Activated CD8-positive, alpha-beta T cell treated with anti-CD3 and anti-CD28 coated beads for 36 hours (primary cell): ENCODE data around the gene FOXL3. TPM values are rescaled to one million over a fixed set of nuclear protein-coding genes. Genes with fewer than 3 reads are reported as not detected.

Experiments
- ATAC-seq: fragments of 200-7000 bp; cut with Tn5 transposase; one replicate; pipeline ENCODE4 v1.10.0; 2021; ENCODE audit warnings: mild to moderate bottlenecking, moderate library complexity
- CTCF ChIA-PET: fragments of 350-600 bp; sonication (Branson Sonifier 250); formaldehyde crosslinking; loops from one replicate; lab custom pipeline; 2021; ENCODE audit warnings: antibody characterized with exemption; lab: Charles Lee
- POLR2A ChIA-PET: fragments of 350-600 bp; sonication (Branson Sonifier 250); formaldehyde crosslinking; loops from one replicate; lab custom pipeline; 2021; ENCODE audit warnings: antibody characterized with exemption; lab: Charles Lee
- DNase-seq: peaks from one replicate; pipeline ENCODE4 v3.0.0-alpha.2; 2020
- H3K27ac Mint-ChIP-seq: one replicate; pipeline ENCODE4 v1.8.0; 2021; ENCODE audit warnings: mild to moderate bottlenecking, mixed read lengths
- H3K27me3 Mint-ChIP-seq: one replicate; pipeline ENCODE4 v1.8.0; 2021; ENCODE audit warnings: mixed read lengths
- H3K36me3 Mint-ChIP-seq: one replicate; pipeline ENCODE4 v1.8.0; 2021; ENCODE audit warnings: low read depth, mixed read lengths
- H3K4me1 Mint-ChIP-seq: one replicate; pipeline ENCODE4 v1.8.0; 2021; ENCODE audit warnings: low read depth, mixed read lengths
- H3K4me3 Mint-ChIP-seq: one replicate; pipeline ENCODE4 v1.8.0; 2021; ENCODE audit warnings: mild to moderate bottlenecking, moderate library complexity, mixed read lengths
- H3K9me3 Mint-ChIP-seq: one replicate; pipeline ENCODE4 v1.8.0; 2021; ENCODE audit warnings: mixed read lengths
- CTCF ChIP-seq: fragments of 200-600 bp; IDR thresholded peaks from one replicate; pipeline ENCODE4 v1.8.0; 2022; ENCODE audit warnings: antibody characterized with exemption, mild to moderate bottlenecking
- intact Hi-C: fragments of 100-400 bp; cut with micrococcal nuclease; formaldehyde crosslinking; loops from one replicate; pipeline ENCODE4 v1.10.0; 2022
- total RNA-seq, 2 experiments: library from RNA; stranded (reverse); gene quantifications; one replicate each; pipeline ENCODE4 v1.2.3, GENCODE V29; 2021

The FOXL3 gene
- total RNA-seq, 2 experiments from 2014 or later: not detected

- Mint-ChIP-seq H3K4me1 (no peaks in the 10 kb centered on the region), H3K36me3 (no peaks in the 10 kb centered on the region), H3K27ac (no peak overlapping the region), H3K27me3 (peaks cover 18% of the 10 kb centered on the region), H3K4me3 (no peak overlapping the region), H3K9me3 (no peaks in the 10 kb centered on the region)
- no peak for TF ChIP-seq CTCF
- ChIA-PET CTCF (no interaction called here), POLR2A (no interaction called here)
- ATAC-seq (no peak), DNase-seq (no peak)
- intact Hi-C loops: no loop called here
These were observed 4.2 kb upstream of the FOXL3 start for GRCh38 chr7:285731-286130.

- no peak overlapping the region for H3K27ac Mint-ChIP-seq
- H3K9me3 Mint-ChIP-seq: no peaks in the 10 kb centered on the region
- peaks cover 16% of the 10 kb centered on the region for H3K27me3 Mint-ChIP-seq
- intact Hi-C loops: no loop called here
- no peak for TF ChIP-seq CTCF
- no peak overlapping the region for H3K4me3 Mint-ChIP-seq
- H3K4me1 Mint-ChIP-seq: no peaks in the 10 kb centered on the region
- ATAC-seq (no peak), DNase-seq (no peak)
- no peaks in the 10 kb centered on the region for H3K36me3 Mint-ChIP-seq
- ChIA-PET POLR2A (no interaction called here), CTCF (no interaction called here)
These were observed 3.7 kb upstream of the FOXL3 start for GRCh38 chr7:286266-286665.

- intact Hi-C loops: no loop called here
- Mint-ChIP-seq H3K27ac (no peak overlapping the region), H3K27me3 (peaks cover 27% of the 10 kb centered on the region), H3K4me3 (no peak overlapping the region), H3K9me3 (no peaks in the 10 kb centered on the region), H3K36me3 (no peaks in the 10 kb centered on the region), H3K4me1 (no peaks in the 10 kb centered on the region)
- TF ChIP-seq CTCF: no peak
- ATAC-seq (no peak), DNase-seq (no peak)
- CTCF ChIA-PET: no interaction called here
- POLR2A ChIA-PET: no interaction called here
These were observed 1.3 kb upstream of the FOXL3 start for GRCh38 chr7:288671-289101.

GRCh38 chr7:289209-289755, 688 bp upstream of the FOXL3 start:
- Mint-ChIP-seq H3K36me3 (no peaks in the 10 kb centered on the region), H3K4me3 (no peak overlapping the region), H3K27ac (no peak overlapping the region), H3K9me3 (no peaks in the 10 kb centered on the region), H3K4me1 (no peaks in the 10 kb centered on the region), H3K27me3 (peaks cover 27% of the 10 kb centered on the region)
- ATAC-seq: no peak
- intact Hi-C loops: no loop called here
- CTCF ChIA-PET: no interaction called here
- no peak for TF ChIP-seq CTCF
- no peak for DNase-seq
- POLR2A ChIA-PET: no interaction called here

- POLR2A ChIA-PET: no interaction called here
- no peak overlapping the region for H3K4me3 Mint-ChIP-seq
- no peaks in the 10 kb centered on the region for H3K36me3 Mint-ChIP-seq
- TF ChIP-seq CTCF: no peak
- H3K9me3 Mint-ChIP-seq: no peaks in the 10 kb centered on the region
- no peak for DNase-seq
- no peak for ATAC-seq
- peaks cover 33% of the 10 kb centered on the region for H3K27me3 Mint-ChIP-seq
- H3K27ac Mint-ChIP-seq: no peak overlapping the region
- CTCF ChIA-PET: no interaction called here
- no peaks in the 10 kb centered on the region for H3K4me1 Mint-ChIP-seq
- intact Hi-C loops: no loop called here
These were observed 793 bp downstream of the FOXL3 start for GRCh38 chr7:290554-291372.
